PC-9 (cell line): ENCODE measurements around the gene CHST15. TPM values are rescaled to one million over a fixed set of nuclear protein-coding genes. Genes with fewer than 3 reads are reported as not detected.

Source experiments
- BruUV-seq: library from RNA; stranded (reverse); fragments of 400-500 nt; replicated peaks from 2 replicates; lab custom pipeline; 2021; lab: Mats Ljungman, UMichigan
- CTCF ChIA-PET: fragments of 300-600 bp; sonication (Branson Sonifier 250); formaldehyde crosslinking; loops from one replicate; lab custom pipeline; 2022; ENCODE audit warnings: antibody characterized with exemption; lab: Charles Lee
- POLR2A ChIA-PET: fragments of 300-600 bp; sonication (Branson Sonifier 250); formaldehyde crosslinking; loops from one replicate; lab custom pipeline; 2022; ENCODE audit warnings: antibody characterized with exemption; ENCODE audit not compliant: unreplicated experiment; lab: Charles Lee
- DNase-seq, 2 experiments: peaks; one replicate each; pipeline versions ENCODE4 v3.0.0 to v3.0.0-alpha.2; 2015 to 2022; ENCODE audit warnings: mixed read lengths in 1 of 2
- H2AFZ ChIP-seq: fragments of 200-600 bp; sonication (generic); 2 replicates; pipeline ENCODE4 v1.8.1; 2017; ENCODE audit warnings: antibody characterized with exemption
- H3F3A ChIP-seq: fragments of 200-600 bp; sonication (generic); 2 replicates; pipeline ENCODE4 v1.8.1; 2017; ENCODE audit warnings: antibody characterized with exemption, mild to moderate bottlenecking, low read depth; ENCODE audit not compliant: insufficient read depth
- H3K27ac ChIP-seq: fragments of 200-600 bp; sonication (generic); 2 replicates; pipeline ENCODE4 v1.6.1; 2016; ENCODE audit warnings: mixed run types
- H3K27me3 ChIP-seq: fragments of 200-600 bp; sonication (generic); 2 replicates; pipeline ENCODE4 v1.6.1; 2016; ENCODE audit warnings: low read depth, mixed run types; ENCODE audit not compliant: insufficient read depth
- H3K36me3 ChIP-seq: fragments of 200-600 bp; sonication (generic); 2 replicates; pipeline ENCODE4 v1.6.1; 2016; ENCODE audit warnings: low read depth, mixed run types
- H3K4me1 ChIP-seq: fragments of 200-600 bp; sonication (generic); replicated peaks from 2 replicates; pipeline ENCODE4 v1.6.1; 2016; ENCODE audit warnings: mixed run types; ENCODE audit not compliant: insufficient read depth
- H3K4me2 ChIP-seq: fragments of 200-600 bp; sonication (generic); 2 replicates; pipeline ENCODE4 v1.6.1; 2017; ENCODE audit warnings: mixed run types
- H3K4me3 ChIP-seq: fragments of 200-600 bp; sonication (generic); 2 replicates; pipeline ENCODE4 v1.6.1; 2016; ENCODE audit warnings: mixed run types
- H3K79me2 ChIP-seq: fragments of 200-600 bp; sonication (generic); 2 replicates; pipeline ENCODE4 v1.6.1; 2017; ENCODE audit warnings: low read depth, mixed run types
- H3K9me2 ChIP-seq: fragments of 200-600 bp; sonication (generic); 2 replicates; pipeline ENCODE4 v1.8.1; 2017; ENCODE audit warnings: mild to moderate bottlenecking; ENCODE audit not compliant: insufficient read depth
- H3K9me3 ChIP-seq: fragments of 200-600 bp; sonication (generic); 2 replicates; pipeline ENCODE4 v1.8.1; 2016; ENCODE audit warnings: low read depth; ENCODE audit not compliant: insufficient read depth
- H4K20me1 ChIP-seq: fragments of 200-600 bp; sonication (generic); 2 replicates; pipeline ENCODE4 v1.8.1; 2017; ENCODE audit not compliant: insufficient read depth
- CTCF ChIP-seq: fragments of 200-600 bp; sonication (generic); conservative IDR thresholded peaks from 2 replicates; pipeline ENCODE4 v1.6.1; 2017; ENCODE audit warnings: mixed run types, antibody characterized with exemption, mild to moderate bottlenecking, moderate library complexity
- EZH2 ChIP-seq: fragments of 200-600 bp; sonication (generic); IDR thresholded peaks from 2 replicates; pipeline ENCODE4 v1.8.0; 2017; ENCODE audit warnings: antibody characterized with exemption, low read depth
- intact Hi-C: fragments of 100-400 bp; cut with micrococcal nuclease; formaldehyde crosslinking; loops from one replicate; pipeline ENCODE4 v1.10.0; 2022; ENCODE audit not compliant: unreplicated experiment
- total RNA-seq: library from RNA; stranded (reverse); gene quantifications from 2 replicates; pipeline ENCODE4 v1.2.3, GENCODE V29; 2021

CHST15 gene
- total RNA-seq, 1 experiment from 2014 or later: 24.6 TPM

DNA sequence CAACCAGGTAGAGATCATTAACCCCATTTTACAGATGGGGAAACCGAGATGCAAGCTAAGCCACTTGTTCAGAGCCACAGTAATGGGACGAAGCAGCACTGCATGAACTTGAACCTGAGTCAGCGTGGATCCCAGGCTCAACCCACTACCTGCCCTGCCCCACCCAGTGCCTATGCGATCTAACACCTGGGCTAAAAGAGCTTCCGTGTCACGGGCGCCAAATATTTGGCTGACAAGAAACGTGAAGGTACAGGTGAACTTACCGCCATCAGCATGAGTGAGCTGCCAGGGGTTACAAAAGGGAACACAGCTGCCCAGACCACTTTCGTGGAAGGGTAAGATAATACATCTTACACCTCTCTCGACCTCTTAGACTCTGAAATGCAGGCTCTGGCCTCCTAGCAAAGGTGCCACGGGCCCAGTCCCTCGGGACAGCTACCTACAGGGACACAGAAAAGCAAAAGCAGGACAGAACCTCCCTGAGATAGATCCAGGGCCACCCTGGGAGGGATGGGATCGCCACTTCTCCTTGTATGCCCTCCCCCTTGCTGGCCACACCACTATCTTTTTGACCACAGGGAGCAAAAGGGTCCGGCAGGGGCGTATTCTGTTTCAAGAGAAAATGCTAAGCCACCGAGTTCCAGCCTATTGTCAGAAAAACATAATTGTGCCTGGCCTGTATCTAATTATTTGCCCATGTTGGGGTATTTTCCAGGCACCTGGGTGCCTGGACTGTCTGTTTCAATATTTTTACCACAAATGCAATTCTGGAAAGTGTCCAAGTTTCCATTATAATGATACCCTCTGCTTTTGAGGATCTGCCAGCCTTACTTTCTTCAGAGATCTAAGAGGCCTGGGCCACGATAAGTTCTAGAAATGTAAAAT is 6.4 kb downstream of the CHST15 start:
- Histone ChIP-seq H2AFZ (no peak overlapping the region), H3K27me3 (no peaks in the 10 kb centered on the region), H3F3A (no peaks in the 10 kb centered on the region), H3K27ac (no peak overlapping the region), H3K79me2 (peaks cover 98% of the 10 kb centered on the region), H3K36me3 (no peaks in the 10 kb centered on the region), H3K9me3 (no peaks in the 10 kb centered on the region), H3K4me2 (no peak overlapping the region), H4K20me1 (peaks cover 59% of the 10 kb centered on the region), H3K9me2 (no peaks in the 10 kb centered on the region), H3K4me3 (no peak overlapping the region), H3K4me1 (peaks cover 11% of the 10 kb centered on the region; the same call in 1 of the 2 replicates)
- CTCF ChIA-PET: interaction anchor here (0.6 kb wide), 1 partner anchor 168 kb away, joined by 5 read pairs; no protein-coding TSS in a partner anchor
- TF ChIP-seq CTCF (no peak), EZH2 (no peak)
- no peak for DNase-seq
- no TSS peak for BruUV-seq
- POLR2A ChIA-PET: interaction anchor here (0.7 kb wide), 2 partner anchors 159 to 643 kb away, joined by 3 to 4 read pairs; no protein-coding TSS in a partner anchor
- intact Hi-C loops: no loop called here

DNA sequence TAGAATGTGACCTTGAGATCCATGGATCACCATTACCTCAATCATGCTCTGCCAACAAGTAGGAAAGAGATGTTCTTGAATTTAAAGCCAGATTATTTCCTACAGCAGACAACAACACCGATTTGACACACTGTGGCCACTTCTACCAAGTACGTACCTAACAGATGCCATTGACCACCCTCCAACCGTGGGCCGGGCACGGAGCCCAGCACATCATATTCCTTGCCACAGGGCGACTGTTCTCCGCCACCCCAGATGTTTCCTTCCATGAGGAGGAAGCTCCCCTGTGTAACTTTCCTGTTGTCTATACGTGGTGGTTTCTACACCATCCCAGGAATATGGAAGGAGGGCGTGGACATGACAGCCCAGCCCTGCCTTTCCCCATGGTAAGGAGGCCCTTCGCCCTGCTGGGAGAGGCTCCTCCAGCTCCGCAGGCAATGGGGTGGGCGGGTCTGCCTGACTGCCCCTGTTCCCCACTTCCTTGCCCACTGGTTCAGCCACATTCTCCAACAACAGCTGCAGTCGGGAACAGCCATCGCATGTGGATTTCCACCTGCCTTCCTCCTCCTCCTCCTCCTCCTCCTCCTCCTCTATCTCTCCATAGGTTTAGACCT is 7.2 kb downstream of the CHST15 start:
- H2AFZ ChIP-seq: no peak overlapping the region
- BruUV-seq: no TSS peak
- ChIA-PET POLR2A (no interaction called here), CTCF (no interaction called here)
- no peaks in the 10 kb centered on the region for H3F3A ChIP-seq
- TF ChIP-seq EZH2: no peak
- TF ChIP-seq CTCF: no peak
- H3K9me2 ChIP-seq: no peaks in the 10 kb centered on the region
- H3K79me2 ChIP-seq: peaks cover 98% of the 10 kb centered on the region
- H3K4me2 ChIP-seq: no peak overlapping the region
- H3K27me3 ChIP-seq: no peaks in the 10 kb centered on the region
- no peaks in the 10 kb centered on the region for H3K36me3 ChIP-seq
- H3K9me3 ChIP-seq: no peaks in the 10 kb centered on the region
- H3K27ac ChIP-seq: no peak overlapping the region
- peaks cover 10% of the 10 kb centered on the region; the same call in 1 of the 2 replicates for H3K4me1 ChIP-seq
- intact Hi-C loops: no loop called here
- H3K4me3 ChIP-seq: no peak overlapping the region
- no peak for DNase-seq
- peaks cover 53% of the 10 kb centered on the region for H4K20me1 ChIP-seq

DNA sequence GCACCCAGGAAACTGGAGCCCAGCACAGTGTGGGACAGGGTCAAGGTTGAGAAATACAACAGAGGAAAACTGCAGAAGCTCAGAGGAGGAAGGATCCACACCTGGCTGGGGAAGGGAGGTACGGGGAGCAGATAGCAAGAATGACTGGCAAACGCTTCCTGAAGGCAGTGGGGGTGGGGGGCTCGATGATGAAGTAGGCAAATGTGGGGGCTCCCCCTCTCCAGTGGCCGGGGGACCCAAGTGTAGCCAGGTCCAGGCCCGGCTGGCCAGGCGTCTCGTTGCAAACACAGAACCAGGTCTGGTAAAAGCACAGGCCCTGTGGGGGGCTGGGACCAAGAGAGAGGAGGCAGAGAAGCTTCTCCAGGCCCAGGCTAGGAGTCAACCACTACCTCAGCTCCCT is 7.7 kb downstream of the CHST15 start:
- intact Hi-C loops: no loop called here
- H3K9me2 ChIP-seq: no peaks in the 10 kb centered on the region
- H3K4me3 ChIP-seq: no peak overlapping the region
- H3K27me3 ChIP-seq: no peaks in the 10 kb centered on the region
- peaks cover 51% of the 10 kb centered on the region for H4K20me1 ChIP-seq
- H3K9me3 ChIP-seq: no peaks in the 10 kb centered on the region
- no peak overlapping the region for H2AFZ ChIP-seq
- peaks cover 98% of the 10 kb centered on the region for H3K79me2 ChIP-seq
- TF ChIP-seq CTCF (no peak), EZH2 (no peak)
- no TSS peak for BruUV-seq
- no peak overlapping the region for H3K27ac ChIP-seq
- H3K4me2 ChIP-seq: no peak overlapping the region
- peaks cover 5% of the 10 kb centered on the region; the same call in 1 of the 2 replicates for H3K4me1 ChIP-seq
- DNase-seq: no peak
- H3K36me3 ChIP-seq: no peaks in the 10 kb centered on the region
- no peaks in the 10 kb centered on the region for H3F3A ChIP-seq
- ChIA-PET CTCF (no interaction called here), POLR2A (no interaction called here)
